DOHH2 (cell line): ENCODE measurements around the gene MOB4.

Experiments
- CTCF ChIP-seq: fragments of 200-600 bp; sonication (generic); IDR thresholded peaks from one replicate; pipeline ENCODE4 v1.5.1; 2014; ENCODE audit warnings: antibody characterized with exemption, mild to moderate bottlenecking, low read depth, low read length; ENCODE audit not compliant: poor library complexity, severe bottlenecking
- EZH2phosphoT487 ChIP-seq: fragments of 200-600 bp; sonication (generic); IDR thresholded peaks from 2 replicates; pipeline ENCODE4 v1.6.1; 2017; ENCODE audit warnings: borderline replicate concordance, mild to moderate bottlenecking, antibody characterized with exemption, low read length, moderate library complexity, mixed read lengths

GRCh38 chr2:197596766-197597165, 80.9 kb downstream of the MOB4 start:
- TF ChIP-seq CTCF: no peak
- no peak for TF ChIP-seq EZH2phosphoT487
